Measurements from ENCODE around the gene LBX2. TPM values are rescaled to one million over a fixed set of nuclear protein-coding genes. Genes with fewer than 3 reads are reported as not detected.
"Not testable (repeated sequence)": the region's sequence is repeated elsewhere in the genome, so short reads cannot be mapped to it uniquely, and the experiment has no call there.

Gene LBX2
- total and polyA plus RNA-seq, 9 donors: 0.33 to 3.0 (median 0.80) TPM

DNA sequence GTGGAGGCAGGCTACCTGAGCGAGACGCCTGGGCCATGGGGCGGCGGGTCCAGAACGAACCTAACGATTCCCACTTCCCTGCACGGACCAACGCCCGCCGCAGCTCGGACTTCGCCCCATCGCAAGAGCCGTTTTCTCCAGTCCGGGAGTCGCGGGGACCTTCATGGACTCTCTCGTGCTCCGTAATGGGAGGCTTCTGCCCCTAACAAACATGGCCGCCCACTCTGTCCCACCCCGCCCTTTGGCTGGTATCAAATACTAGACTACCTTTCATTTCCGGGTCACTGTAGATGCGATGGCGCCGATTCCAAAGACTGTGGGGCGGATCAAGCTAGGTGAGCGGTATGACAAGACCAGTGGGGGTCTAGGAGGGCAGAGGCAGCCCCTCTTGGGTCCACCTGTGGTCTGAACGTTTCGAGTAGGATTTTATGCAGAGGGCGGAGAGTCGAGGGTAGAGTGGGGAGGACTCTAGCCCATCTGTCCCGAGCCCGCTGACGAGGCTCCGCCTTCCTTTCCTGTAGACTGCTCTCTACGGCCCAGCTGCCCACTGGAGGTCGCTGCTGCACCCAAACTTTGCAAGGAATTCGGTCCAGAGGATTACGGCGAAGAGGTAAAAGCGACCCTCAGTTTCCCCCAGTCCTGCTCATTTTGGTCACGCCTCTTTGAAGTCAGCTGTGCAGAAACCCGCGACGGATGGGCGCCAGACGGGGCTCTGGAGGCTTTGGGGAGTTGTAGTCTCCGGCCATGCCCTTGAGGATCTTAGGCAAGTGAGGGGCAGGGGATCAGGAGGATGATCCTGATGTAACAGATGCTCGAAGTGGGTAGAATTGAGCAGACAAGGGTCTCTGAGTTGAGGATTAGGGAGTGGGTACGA lies 16.4 kb downstream of the LBX2 start, which contains the start of the genes CCDC142 and TTC31:
CCDC142 (minus strand) TSS at position 198 of the 874 bp plus-strand sequence; CDS start at position 37, 161 bp downstream.
TTC31 (plus strand) TSS at position 281 of the 874 bp plus-strand sequence; CDS start at position 296, 15 bp downstream.
- Histone ChIP-seq H3K9me3 (replicated peaks; ENCODE audit: control insufficient read depth, low read depth, low read length) (no peaks in the 10 kb centered on the region), H3K4me3 (ENCODE audit: low read length) (peak within 1 kb of the TSS; percentile 86), H3K4me1 (ENCODE audit: control insufficient read depth, insufficient read depth, low read length) (peaks cover 24% of the 10 kb centered on the region), H3K27me3 (ENCODE audit: control insufficient read depth, insufficient read depth, low read length) (no peaks in the 10 kb centered on the region), H3K27ac (ENCODE audit: low read length) (peak within 1 kb of the TSS; percentile 96), H3K36me3 (ENCODE audit: control insufficient read depth, insufficient read depth, low read length) (peaks cover 23% of the 10 kb centered on the region)
- 1% methylated on average over 45 of the region's 50 CpGs for WGBS (ENCODE audit: insufficient coverage)
- DNase-seq: peak; percentile 99

DNA sequence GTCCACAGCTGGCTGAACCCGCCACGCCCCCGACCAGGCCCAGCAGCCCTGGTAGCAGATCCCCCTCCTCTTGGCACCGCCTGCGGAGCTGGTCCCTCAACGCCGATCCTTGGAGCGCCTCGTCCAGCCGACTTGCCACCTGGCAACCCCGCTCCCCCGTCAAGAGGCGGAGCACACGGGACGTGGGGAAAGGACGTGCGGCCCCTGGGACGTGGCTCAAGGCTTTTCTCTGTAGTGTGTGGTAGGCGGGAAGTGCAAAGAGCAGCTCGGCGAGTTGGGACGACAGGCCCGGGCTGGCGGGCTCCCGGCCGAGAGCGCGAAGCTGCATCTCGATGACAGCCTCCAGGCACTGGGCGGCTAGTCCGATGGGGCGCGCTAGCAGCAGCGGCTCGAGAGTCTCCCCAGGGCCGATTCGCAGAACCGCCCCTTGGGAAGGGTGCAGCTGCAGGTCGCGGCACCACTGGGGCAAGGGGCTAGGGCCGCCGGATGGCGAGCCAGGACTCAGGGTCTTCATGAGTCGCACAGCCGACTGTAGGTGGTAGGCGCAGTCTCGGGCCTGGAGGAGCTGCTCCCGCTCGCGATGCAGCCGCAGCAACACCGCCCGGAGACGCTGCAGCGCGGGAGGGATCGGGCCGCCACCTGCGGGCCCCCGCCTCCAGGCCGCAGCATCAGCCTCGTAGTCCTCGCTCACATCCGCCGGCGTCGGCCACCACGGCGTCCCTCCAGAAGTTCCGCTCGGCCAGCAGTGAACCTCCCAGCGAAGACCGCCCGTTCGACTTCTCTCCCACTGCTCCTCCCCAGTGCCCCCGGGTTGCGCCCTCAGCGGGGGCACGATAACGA lies 17.2 kb downstream of the LBX2 start:
- H3K27ac ChIP-seq (ENCODE audit: low read length): peak overlapping the region; percentile 96
- H3K27me3 ChIP-seq (ENCODE audit: control insufficient read depth, insufficient read depth, low read length): no peaks in the 10 kb centered on the region
- peaks cover 24% of the 10 kb centered on the region for H3K4me1 ChIP-seq (ENCODE audit: control insufficient read depth, insufficient read depth, low read length)
- H3K36me3 ChIP-seq (ENCODE audit: control insufficient read depth, insufficient read depth, low read length): peaks cover 29% of the 10 kb centered on the region
- DNase-seq: no peak
- WGBS (ENCODE audit: insufficient coverage): under 1% methylated on average over 69 of the region's 80 CpGs
- peak overlapping the region; percentile 86 for H3K4me3 ChIP-seq (ENCODE audit: low read length)
- H3K9me3 ChIP-seq (replicated peaks; ENCODE audit: control insufficient read depth, low read depth, low read length): no peaks in the 10 kb centered on the region

DNA sequence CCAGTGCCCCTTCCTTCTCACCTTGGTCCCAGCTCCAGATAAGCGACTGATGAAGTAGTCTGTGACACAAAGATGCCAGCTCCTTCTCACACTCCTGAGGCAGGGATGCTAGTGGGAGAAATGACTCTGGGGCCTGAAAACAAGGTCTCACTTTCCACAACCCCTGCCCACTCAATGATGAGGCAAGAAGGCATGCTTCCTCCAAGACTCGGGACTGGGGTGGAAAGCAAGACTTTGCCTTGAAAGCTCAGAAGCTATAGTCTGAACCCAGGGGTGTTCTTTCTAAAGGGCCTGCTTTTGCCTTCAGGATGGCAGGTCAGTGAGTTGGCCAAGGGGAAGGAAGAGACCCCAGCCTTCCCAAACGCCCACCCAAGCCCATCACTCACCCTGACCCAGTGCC lies 18.0 kb downstream of the LBX2 start:
- Histone ChIP-seq H3K4me1 (ENCODE audit: control insufficient read depth, insufficient read depth, low read length) (peaks cover 24% of the 10 kb centered on the region), H3K4me3 (ENCODE audit: low read length) (peak overlapping the region; percentile 86), H3K36me3 (ENCODE audit: control insufficient read depth, insufficient read depth, low read length) (peaks cover 35% of the 10 kb centered on the region), H3K9me3 (replicated peaks; ENCODE audit: control insufficient read depth, low read depth, low read length) (no peaks in the 10 kb centered on the region), H3K27me3 (ENCODE audit: control insufficient read depth, insufficient read depth, low read length) (no peaks in the 10 kb centered on the region), H3K27ac (ENCODE audit: low read length) (no peak overlapping the region)
- no CpG with 5 or more reads among the region's 3 CpGs for WGBS (ENCODE audit: insufficient coverage)
- DNase-seq: no peak

DNA sequence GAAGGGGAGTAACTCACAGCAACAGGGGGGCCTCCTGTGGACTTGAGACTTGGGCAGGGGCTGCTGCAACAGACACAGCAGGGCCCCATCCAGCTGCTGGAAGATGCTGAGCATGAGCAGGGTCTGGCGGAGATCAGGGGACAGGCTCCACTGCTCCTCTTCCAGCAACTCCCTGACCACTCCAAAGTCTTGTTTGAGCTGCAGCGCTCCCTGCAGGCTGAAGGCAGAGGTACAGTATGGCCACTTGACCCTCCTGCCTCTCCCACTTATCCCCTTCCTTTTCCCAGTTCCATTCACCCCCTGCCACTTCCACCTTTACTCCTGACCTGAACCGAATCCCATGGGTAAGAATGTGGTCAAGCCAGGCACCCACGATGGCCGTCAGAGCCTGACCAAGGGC lies 24.5 kb downstream of the LBX2 start:
- 78% methylated on average over 5 of the region's 5 CpGs for WGBS (ENCODE audit: insufficient coverage)

DNA sequence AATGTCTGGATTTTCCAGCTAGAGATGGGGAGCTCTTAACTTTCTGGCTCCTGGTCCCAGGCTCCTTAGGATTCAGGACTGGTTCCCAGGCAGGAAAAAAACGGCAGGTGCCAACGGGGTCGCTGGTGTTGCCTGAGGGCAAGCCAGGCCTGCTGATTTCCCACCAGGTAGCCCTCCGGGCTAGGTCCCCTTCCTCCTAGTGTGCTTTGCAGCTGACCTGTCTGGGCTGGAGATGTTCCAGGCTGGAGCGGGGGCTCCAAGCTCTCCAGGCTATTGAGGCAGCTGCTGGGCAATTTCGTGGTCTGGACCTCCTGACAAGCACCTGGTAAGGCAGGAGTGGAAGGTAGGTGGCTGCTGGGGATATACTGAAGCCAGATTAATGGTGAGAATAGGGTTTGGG lies 24.9 kb downstream of the LBX2 start:
- Histone ChIP-seq H3K36me3 (ENCODE audit: control insufficient read depth, insufficient read depth, low read length) (peaks cover 38% of the 10 kb centered on the region), H3K27me3 (ENCODE audit: control insufficient read depth, insufficient read depth, low read length) (no peaks in the 10 kb centered on the region), H3K4me3 (ENCODE audit: low read length) (no peak overlapping the region), H3K4me1 (ENCODE audit: control insufficient read depth, insufficient read depth, low read length) (peaks cover 11% of the 10 kb centered on the region), H3K27ac (ENCODE audit: low read length) (no peak overlapping the region), H3K9me3 (replicated peaks; ENCODE audit: control insufficient read depth, low read depth, low read length) (no peaks in the 10 kb centered on the region)
- no peak for DNase-seq
- 91% methylated on average over 6 of the region's 6 CpGs for WGBS (ENCODE audit: insufficient coverage)

More for the DNA sequence above, 24.5 kb downstream of the LBX2 start:
- H3K27me3 ChIP-seq (ENCODE audit: control insufficient read depth, insufficient read depth, low read length): no peaks in the 10 kb centered on the region
- no peaks in the 10 kb centered on the region for H3K9me3 ChIP-seq (replicated peaks; ENCODE audit: control insufficient read depth, low read depth, low read length)
- no peak overlapping the region for H3K4me3 ChIP-seq (ENCODE audit: low read length)
- no peak for DNase-seq
- peaks cover 11% of the 10 kb centered on the region for H3K4me1 ChIP-seq (ENCODE audit: control insufficient read depth, insufficient read depth, low read length)
- H3K27ac ChIP-seq (ENCODE audit: low read length): no peak overlapping the region
- peaks cover 39% of the 10 kb centered on the region for H3K36me3 ChIP-seq (ENCODE audit: control insufficient read depth, insufficient read depth, low read length)

DNA sequence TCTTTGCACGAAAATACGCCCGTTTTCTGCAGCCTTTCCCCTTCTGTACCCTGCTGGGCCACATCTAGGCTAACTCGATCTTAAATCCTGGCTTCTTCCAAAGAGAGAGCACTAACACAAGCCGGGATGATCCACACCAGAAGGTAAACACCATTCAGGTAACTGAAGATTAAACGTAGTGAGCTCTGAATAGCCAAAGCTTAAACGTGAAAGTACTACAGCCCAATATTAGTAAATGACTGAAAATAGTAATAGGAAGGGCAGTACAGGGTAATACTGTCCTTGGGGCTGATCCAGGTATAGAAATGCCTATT lies 26.5 kb downstream of the LBX2 start:
- Histone ChIP-seq H3K27me3 (ENCODE audit: control insufficient read depth, insufficient read depth, low read length) (no peaks in the 10 kb centered on the region), H3K4me3 (ENCODE audit: low read length) (peak overlapping the region; percentile 51), H3K4me1 (ENCODE audit: control insufficient read depth, insufficient read depth, low read length) (peaks cover 11% of the 10 kb centered on the region), H3K36me3 (ENCODE audit: control insufficient read depth, insufficient read depth, low read length) (peaks cover 34% of the 10 kb centered on the region), H3K27ac (ENCODE audit: low read length) (peak overlapping the region; percentile 86), H3K9me3 (replicated peaks; ENCODE audit: control insufficient read depth, low read depth, low read length) (no peaks in the 10 kb centered on the region)
- WGBS (ENCODE audit: insufficient coverage): 0% methylated on average over 3 of the region's 7 CpGs
- no peak for DNase-seq

DNA sequence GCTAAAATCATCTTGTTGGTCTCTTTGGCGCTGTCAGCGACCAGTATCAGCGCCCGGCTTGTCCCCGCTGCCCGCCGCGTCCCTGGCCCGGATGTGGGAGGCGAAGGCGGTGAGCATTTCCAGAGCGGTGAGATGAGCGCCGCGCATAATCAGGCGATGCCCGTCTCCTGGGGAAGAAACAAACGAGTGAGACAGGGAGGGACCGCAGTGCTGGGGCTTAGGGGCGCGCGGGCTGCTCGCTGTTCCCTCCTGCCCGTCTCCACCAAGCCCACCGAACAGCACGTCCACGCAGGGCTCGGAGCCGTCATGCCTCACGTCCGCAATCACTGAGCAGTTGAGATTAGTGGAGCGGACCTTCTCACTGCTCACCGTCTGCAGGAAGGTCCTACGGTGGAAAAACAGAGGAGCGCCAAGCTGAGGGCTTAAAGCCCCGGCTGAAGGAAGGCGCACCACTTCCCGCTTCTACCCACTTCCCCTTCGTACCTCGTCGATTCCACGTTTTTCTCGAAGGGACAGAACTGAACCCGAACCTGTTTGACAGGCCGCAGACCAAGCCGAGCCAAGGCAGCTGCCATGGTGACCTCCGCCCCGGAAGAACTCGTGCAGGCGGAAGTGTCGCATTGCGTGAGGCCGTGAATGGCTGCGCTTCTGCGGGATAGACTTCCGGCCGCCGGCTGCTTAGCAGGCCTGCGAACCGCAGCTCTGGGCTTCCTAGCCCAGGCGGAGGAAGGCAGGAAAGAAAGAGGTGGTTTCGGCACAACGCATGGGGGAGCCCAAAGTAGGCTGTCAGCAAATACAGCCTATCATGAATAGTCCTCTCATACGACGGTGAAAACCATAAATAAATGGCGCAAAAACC lies 27.1 kb downstream of the LBX2 start, which contains the start of gene MRPL53:
MRPL53 (minus strand) TSS at position 595 of the 859 bp plus-strand sequence; CDS start at position 575, 20 bp downstream.
- WGBS (ENCODE audit: insufficient coverage): 0% methylated on average over 62 of the region's 66 CpGs
- peak within 1 kb of the TSS; percentile 86 for H3K27ac ChIP-seq (ENCODE audit: low read length)
- H3K9me3 ChIP-seq (replicated peaks; ENCODE audit: control insufficient read depth, low read depth, low read length): no peaks in the 10 kb centered on the region
- peaks cover 29% of the 10 kb centered on the region for H3K36me3 ChIP-seq (ENCODE audit: control insufficient read depth, insufficient read depth, low read length)
- no peaks in the 10 kb centered on the region for H3K27me3 ChIP-seq (ENCODE audit: control insufficient read depth, insufficient read depth, low read length)
- peak within 1 kb of the TSS; percentile 51 for H3K4me3 ChIP-seq (ENCODE audit: low read length)
- DNase-seq: peak; percentile 98
- peaks cover 11% of the 10 kb centered on the region for H3K4me1 ChIP-seq (ENCODE audit: control insufficient read depth, insufficient read depth, low read length)

DNA sequence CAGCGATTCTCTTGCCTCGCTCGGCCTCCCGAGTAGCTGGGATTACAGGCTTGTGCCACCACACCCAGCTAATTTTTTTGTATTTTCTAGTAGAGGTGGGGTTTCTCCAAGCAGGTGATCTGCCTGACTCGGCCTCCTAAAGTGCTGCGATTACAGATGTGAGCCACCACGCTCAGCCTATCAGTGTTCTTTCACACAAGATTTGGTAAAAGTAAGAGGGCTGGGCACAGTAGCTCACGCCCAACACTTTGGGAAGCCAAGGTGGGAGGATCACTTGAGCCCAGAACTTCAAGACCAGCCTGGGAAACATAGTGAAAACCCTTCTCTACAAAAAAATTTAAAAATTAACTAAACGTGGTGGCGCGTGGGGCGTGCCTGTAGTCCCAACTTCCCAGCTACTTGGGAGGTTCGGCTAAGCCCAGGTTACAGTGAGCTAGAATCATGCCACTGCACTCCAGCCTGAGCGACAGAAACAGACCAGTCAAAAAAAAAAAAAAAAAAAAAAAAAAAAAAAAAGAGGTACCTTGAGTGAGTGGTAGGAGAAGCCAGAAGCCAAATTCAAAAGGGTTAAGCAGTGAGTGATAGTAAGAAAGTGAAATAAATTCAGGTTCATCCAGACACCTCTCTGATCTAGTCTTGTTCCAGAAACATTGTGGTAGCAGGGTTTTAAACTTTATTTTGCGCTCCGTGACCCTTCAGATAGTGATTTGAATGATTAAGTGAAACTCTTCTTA lies 27.9 kb downstream of the LBX2 start:
- H3K4me1 ChIP-seq (ENCODE audit: control insufficient read depth, insufficient read depth, low read length): peaks cover 11% of the 10 kb centered on the region
- WGBS (ENCODE audit: insufficient coverage): 45% methylated on average over 4 of the region's 16 CpGs
- peak overlapping the region; percentile 86 for H3K27ac ChIP-seq (ENCODE audit: low read length)
- peaks cover 22% of the 10 kb centered on the region for H3K36me3 ChIP-seq (ENCODE audit: control insufficient read depth, insufficient read depth, low read length)
- no peaks in the 10 kb centered on the region for H3K9me3 ChIP-seq (replicated peaks; ENCODE audit: control insufficient read depth, low read depth, low read length)
- H3K27me3 ChIP-seq (ENCODE audit: control insufficient read depth, insufficient read depth, low read length): no peaks in the 10 kb centered on the region
- DNase-seq: no peak
- H3K4me3 ChIP-seq (ENCODE audit: low read length): peak overlapping the region; percentile 51

DNA sequence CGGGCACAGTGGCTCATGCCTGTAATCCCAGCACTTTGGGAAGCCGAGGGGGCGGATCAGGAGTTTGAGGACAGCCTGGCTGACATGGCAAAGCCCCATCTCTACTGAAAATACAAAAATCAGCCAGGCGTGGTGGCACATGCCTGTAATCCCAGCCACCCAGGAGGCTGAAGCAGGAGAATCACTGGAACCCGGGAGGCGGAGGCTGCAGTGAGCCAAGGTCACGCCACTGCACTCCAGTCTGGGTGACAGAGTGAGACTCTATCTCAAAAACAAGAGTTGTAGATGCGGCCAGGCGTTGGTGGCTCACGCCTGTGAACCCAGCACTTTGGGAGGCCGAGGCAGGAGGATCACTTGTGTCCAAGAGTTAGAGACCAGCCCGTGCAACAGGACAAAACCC lies 28.7 kb downstream of the LBX2 start:
- 95% methylated on average over 4 of the region's 12 CpGs for WGBS (ENCODE audit: insufficient coverage)
- H3K27me3 ChIP-seq (ENCODE audit: control insufficient read depth, insufficient read depth, low read length); H3K9me3 ChIP-seq (replicated peaks; ENCODE audit: control insufficient read depth, low read depth, low read length); H3K4me3 ChIP-seq (ENCODE audit: low read length); H3K27ac ChIP-seq (ENCODE audit: low read length); DNase-seq: not testable (repeated sequence)
- Histone ChIP-seq H3K36me3 (ENCODE audit: control insufficient read depth, insufficient read depth, low read length) (peaks cover 17% of the 10 kb centered on the region), H3K4me1 (ENCODE audit: control insufficient read depth, insufficient read depth, low read length) (peaks cover 11% of the 10 kb centered on the region)

Data from muscle of leg (tissue), 11 donors.